Measurements from ENCODE around the gene KCNAB2.

- TF ChIP-seq CTCF (IDR thresholded peaks at IDR 0.05; ENCODE audit: poor library complexity): no peak
- TF ChIP-seq EZH2 (IDR thresholded peaks at IDR 0.05; ENCODE audit: borderline replicate concordance): no peak
Observed at GRCh38 chr1:5998906-5999301, 46.8 kb upstream of the KCNAB2 start.

Data from hepatocyte (in vitro differentiated cells).